Urothelium cell line (cell line): ENCODE results near the gene DNAJC10.
"Not testable (repeated sequence)": the region's sequence is repeated elsewhere in the genome, so short reads cannot be mapped to it uniquely, and the experiment has no call there.

Experiments
- DNase-seq: peaks from one replicate; pipeline ENCODE4 v3.0.0; 2011; ENCODE audit warnings: low spot score, mixed read lengths
- FAIRE-seq: peaks from 2 replicates; lab custom pipeline; 2011; peaks lifted over from hg19 to GRCh38; lab: Jason Lieb, UNC

DNAJC10 gene

DNA sequence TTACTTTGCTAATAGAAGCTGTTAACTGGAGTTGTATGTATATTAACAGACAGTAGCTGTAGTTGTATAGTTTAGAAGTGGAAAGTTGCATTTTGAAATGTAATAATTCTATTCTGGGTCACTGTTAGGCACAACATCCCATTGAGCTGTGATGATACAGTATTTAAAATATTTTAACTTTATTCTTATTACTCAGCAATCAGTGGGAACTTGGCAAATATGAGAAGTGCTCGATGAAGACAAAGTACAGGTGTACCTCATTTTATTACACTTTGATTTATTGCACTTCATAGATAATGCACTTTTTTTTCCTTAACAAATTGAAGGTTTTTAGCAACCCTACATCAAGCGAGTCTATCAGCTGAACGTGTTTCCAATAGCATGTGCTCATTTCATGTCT is 8.6 kb downstream of the DNAJC10 start:
- DNase-seq (no peak), FAIRE-seq (no peak)

DNA sequence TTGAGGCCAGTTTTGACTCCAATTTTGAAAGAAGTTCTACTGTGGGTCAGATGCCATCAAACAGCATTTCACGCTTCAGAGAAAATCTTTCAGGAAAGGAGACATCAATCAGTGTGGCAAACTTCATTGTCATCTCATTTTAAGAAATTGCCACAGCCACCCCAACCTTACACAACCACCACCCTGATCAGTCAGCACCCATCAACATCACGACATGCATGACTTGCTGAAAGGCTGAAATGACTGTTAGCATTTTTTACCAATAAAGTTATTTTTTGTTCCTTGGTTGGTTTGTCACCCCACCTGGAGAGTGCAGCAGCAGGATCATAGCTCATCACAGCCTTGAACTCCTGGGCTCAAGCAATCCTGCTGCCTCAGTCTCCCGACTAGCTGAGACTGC is 10.4 kb downstream of the DNAJC10 start:
- no peak for DNase-seq
- no peak for FAIRE-seq

DNA sequence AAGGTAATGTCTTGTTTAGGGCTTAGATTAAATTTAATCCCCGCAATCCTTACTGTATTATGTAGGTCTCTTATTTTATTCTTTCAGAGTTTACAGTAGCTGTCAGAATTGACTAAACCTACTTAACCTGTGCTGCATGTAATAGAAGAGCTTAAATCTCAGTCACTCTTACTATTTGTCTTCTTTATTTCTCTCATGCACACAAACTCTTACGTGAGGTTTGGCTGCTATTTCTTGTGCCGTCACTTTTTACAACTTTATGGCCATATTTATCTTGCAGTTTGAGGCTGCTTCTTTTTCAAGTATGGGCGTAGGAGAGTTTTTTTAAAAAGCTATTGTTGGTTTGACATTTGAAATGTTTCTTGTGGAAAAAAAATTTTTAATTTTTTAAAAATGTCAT is 12.0 kb downstream of the DNAJC10 start:
- FAIRE-seq = no peak
- no peak for DNase-seq

DNA sequence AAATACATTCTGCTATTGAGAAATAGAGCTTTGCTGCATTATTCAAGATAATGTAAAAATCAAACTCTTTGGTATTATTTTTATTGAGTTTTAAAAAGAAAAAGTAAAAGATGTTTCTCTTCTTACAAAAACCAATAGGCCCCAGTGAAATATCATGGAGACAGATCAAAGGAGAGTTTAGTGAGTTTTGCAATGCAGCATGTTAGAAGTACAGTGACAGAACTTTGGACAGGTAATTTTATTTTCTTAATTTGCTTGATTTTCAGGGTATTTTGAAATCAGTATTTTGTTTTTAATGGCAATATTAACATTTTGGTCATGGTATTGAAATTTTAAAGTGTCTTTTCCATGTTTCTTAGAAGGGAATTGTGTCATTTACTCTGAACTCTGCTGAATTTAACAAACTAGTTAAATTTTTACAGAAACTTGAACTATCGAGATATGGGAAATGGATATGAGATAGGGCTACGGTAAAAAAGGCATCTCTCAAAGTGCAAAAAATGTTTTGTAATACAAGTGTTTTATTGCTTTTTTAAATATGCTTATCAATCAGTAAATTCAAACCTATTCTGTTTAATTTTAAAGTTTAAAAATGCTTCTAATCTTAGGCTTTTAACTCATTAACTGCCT is 13.8 kb downstream of the DNAJC10 start:
- DNase-seq = no peak

DNA sequence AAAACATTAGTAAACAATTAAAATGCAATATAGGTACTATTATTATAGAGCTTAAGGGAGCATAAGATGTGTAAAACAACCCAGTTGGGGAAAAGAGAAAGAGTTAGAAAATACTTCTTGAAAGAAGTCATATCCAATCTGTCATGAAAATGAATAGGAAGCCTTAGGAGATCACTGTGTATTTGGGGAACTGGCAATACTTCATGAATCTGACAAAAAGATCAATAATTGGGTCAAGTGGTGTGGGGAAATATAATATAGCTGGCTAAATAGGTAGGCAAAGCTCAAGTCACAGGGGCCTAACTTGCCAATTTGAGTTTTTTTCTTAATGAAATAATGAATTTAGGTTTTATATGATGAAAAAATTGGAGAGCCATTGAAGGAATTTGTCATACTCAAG is 14.4 kb downstream of the DNAJC10 start:
- FAIRE-seq (no peak), DNase-seq (no peak)

More for the DNA sequence above, 13.8 kb downstream of the DNAJC10 start:
- no peak for FAIRE-seq

DNA sequence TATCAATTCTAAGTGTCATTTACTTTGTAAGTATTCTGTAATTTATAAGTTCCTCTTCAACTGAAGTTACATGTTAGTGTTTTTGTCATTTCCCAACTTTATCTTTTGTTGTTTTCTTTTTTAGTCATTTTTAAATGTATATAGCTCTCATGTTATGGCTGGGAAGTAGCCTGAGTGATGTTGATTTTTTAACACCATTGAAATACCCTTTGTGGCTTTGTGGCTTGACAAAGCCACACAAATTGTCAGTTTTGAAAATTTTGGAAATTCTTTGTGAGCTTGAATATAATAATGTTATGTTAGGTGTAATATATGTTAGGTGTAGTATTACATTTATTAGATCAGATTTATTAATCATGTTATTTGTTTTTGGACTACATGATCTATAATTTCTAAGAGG is 16.7 kb downstream of the DNAJC10 start:
- DNase-seq (no peak), FAIRE-seq (no peak)

DNA sequence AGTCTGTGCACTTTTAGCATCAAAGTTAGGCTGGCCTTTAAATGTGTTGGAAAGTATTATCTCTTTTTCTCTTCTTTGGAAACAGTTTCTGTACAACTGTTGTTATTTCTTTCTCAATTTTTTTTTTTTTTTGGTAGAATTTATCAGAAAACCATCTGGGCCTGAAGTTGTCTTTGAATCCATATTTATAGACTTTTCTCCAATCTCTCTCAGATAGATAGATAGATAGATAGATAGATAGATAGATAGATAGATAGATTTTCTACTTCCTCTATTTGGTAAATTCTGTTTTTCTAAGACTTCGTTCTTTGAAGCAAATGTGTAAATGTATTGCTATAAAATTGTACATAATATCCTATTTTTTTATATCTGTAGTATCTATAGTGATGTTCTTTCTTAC is 17.5 kb downstream of the DNAJC10 start:
- DNase-seq (no peak), FAIRE-seq (no peak)

DNA sequence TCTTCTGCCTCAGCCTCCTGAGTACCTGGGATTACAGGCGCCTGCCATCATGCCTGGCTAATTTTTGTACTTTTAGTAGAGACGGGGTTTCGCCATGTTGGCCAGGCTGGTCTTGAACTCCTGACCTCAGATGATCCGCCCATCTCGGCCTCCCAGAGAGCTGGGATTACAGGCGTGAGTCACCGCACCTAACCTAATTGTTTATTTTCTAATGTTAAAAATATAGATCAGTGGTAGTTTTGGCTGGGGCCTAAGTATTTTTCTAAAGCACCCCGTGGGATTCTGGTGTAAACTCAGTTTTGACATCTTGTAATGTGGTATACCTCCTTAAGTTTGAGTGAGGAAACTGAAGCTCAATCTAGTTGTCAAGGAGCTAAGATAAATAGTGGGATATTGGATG is 20.8 kb downstream of the DNAJC10 start:
- not testable (repeated sequence) for DNase-seq, FAIRE-seq

DNA sequence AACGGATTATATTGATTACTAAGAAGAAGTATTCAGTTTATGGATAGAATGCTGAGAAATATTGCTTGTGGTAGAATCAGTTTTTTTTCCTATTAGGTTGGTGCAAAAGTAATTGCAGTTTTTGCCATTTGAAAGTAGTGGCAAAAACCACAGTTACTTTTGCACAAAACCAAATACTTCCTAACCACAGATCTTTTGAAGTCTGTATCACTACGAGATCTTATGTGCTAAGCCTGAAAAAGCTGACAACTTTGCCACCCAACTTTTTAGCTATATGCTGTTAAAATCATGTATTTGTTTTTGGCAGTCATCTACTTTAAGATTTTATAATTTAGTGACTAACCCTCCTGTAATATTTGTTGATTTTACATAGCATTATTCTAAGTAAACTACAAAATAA is 24.6 kb downstream of the DNAJC10 start:
- FAIRE-seq = no peak
- DNase-seq = no peak

DNA sequence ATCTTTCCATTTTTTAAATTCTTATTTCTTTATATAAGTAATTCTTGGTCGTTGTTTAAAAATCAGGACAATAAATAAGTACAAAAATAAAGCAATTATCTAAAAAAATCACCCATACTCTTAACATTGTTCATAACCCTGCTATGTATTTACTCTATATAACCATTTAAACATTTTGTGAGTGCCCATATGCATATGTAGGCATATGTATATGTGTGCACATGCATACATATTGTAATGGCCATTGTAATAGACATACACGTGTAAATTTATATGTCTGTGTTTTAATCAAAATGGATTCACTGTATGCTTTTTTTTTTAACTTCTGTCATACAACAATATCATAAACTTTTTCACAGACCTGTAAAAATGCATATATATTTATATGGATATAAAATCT is 25.6 kb downstream of the DNAJC10 start:
- no peak for FAIRE-seq
- DNase-seq = no peak

DNA sequence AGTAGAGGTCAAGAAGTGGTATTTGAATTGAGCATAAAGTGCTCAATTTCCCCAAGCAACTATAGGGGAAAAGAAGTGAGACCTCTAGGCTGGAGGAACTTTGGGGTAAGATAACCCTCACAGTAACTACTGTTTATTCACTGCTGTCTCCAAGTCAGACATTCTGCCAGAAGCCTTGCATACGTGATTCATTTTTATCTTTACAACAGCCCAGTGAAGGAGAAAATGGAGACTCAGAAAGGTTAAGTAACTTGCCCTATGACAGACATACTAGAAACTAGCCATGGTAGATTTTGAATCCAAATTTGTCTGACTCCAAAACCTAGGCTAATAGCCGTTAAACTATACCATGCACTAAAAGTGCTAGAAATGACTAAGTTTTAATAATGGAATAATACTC is 28.4 kb downstream of the DNAJC10 start:
- no peak for FAIRE-seq
- DNase-seq = no peak

DNA sequence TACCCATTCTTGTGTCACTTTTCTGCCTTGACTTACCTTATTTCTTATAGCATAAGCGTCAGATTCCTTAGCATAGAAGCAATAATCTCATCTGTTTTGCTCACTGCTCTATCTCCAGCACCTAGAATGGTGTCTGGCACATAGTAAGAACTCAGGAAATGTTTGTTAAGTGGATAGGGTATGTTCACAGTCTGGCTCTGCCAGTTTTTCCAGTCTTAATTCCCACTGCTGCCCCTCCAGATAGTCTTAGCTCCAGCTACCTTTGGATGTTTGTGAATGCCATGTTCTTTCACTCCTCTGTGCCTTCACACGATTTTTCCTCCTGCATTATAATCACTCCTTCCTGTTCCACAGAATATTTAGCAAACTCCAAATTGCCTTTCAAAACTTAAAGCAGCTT is 29.0 kb downstream of the DNAJC10 start:
- DNase-seq (no peak), FAIRE-seq (no peak)

DNA sequence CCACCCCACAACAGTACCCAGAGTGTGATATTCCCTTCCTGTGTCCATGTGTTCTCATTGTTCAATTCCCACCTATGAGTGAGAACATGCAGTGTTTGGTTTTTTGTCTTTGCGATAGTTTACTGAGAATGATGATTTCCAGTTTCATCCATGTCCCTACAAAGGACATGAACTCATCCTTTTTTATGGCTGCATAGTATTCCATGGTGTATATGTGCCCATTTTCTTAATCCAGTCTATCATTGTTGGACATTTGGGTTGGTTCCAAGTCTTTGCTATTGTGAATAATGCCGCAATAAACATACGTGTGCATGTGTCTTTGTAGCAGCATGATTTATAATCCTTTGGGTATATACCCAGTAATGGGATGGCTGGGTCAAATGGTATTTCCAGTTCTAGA is 29.8 kb downstream of the DNAJC10 start:
- FAIRE-seq, DNase-seq: not testable (repeated sequence)

DNA sequence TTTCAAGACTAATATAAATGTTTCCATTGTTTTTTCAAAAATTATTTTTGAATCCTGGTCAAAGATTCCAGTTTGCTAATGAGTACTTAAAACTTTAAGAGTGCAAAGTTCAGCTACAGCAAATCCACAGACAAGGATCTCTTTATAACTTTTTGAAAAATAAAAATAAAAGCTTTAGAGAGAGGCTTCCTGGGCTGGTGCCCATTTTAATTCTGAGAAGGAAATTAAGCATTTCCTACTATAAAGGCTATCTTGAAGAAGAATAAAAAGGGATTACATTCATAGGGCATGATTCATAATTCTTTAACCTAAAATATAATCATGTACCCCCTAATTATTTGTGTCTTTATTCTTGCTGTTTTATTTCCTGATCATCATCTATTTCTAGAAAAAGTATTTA is 38.2 kb downstream of the DNAJC10 start:
- no peak for DNase-seq
- no peak for FAIRE-seq

DNA sequence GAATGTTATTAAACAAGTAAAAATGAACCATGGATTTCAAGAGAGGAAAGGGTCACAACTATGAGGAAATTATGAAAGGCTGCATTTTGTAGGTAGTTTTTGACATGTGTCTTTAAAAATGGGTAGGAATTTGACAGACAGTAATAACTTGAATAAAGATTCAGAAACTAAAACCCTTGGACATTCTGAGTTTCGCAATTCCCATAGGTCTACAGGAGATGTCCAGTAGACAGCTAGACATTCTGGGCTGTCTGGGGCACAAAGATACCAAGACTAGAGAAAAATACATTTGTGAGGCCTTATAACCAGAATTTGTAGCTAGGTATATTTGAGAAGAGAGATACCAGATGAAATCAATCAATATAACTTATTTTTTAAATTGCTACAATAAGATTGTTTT is 42.3 kb downstream of the DNAJC10 start:
- FAIRE-seq (peak; percentile 30), DNase-seq (no peak)

DNA sequence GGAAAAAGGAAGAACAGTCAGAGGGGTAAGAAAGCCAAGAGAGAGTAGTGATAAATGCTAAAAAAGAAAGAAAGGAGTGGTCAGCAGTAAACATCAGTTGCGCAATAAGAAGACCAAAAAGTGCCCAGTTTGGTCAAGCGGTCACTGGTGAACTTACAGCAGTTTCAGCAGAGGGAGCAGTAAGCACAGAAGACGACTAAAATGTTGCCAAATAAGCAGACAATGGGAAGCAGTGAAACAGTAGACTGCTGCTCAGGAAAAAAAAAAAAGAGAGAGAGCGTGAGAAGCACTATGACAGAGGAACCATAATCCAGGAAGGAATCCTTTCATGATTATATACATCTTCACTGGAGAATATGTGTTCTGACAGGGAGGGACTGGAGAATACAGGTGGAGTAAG is 45.8 kb downstream of the DNAJC10 start:
- DNase-seq (no peak), FAIRE-seq (no peak)

DNA sequence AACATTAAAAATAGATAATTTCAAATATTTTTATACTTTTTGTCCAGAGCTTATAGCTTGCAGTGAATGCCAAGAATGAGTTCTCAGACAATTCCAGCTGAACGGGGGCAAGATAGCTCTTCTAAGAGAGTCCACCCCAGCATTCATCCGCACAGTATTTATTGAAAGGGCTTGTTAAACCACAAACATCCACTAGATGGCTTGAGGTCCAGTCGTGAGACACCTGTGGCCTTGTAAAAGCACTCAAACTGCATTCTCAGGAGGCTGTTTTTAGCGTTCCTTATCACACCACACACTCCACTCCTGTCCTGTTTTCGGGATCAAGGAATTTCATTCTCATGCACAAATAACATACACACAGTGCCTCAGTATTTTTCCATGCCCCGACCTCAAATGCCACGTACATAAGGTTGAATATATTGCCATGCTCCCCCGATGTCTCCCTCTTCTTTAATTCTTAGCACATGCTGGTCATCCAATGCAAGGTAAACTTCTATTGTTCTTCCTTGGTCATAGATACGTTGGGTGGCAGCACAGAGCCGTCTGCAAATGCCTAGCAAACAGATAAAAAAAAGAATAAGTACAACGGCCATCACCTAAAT is 47.4 kb downstream of the DNAJC10 start:
- DNase-seq (peak; percentile 32), FAIRE-seq (no peak)

DNA sequence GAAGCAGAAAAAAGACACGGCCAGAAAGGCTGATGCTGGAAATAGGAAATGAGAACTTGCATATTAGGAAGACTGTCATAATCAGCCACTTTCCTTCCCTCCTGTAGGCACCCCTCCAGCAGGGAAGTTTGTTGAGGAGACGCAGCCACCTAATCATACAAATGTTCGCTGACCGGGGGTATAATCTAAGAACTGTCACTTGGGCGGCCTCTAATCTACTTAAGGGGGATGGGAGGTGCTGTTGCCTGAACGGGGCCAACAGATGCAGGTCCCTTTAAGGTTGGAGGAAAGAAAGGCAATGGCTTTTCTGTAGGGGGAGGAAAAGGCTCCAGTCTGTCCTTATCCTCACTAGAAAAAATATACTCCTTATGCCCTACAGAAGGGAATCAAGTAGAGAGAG is 50.6 kb downstream of the DNAJC10 start:
- no peak for DNase-seq
- no peak for FAIRE-seq

DNA sequence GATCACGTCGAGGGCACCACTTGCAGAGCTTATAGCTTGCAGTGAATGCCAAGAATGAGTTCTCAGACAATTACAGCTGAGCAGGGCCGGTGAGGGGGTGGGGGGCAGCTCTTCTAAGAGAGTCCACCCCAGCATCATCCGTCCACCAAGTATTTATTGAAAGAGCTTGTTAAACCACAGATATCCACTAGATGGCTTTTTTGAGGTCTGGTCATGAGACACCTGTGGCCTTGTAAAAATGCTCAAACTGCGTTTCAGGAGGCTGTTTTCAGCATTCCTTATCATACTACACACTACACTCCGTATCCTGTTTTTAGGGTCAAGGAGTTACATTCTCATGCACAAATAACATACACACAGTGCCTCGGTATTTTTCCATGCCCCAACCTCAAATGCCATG is 51.5 kb downstream of the DNAJC10 start:
- DNase-seq (peak; percentile 42), FAIRE-seq (no peak)

DNA sequence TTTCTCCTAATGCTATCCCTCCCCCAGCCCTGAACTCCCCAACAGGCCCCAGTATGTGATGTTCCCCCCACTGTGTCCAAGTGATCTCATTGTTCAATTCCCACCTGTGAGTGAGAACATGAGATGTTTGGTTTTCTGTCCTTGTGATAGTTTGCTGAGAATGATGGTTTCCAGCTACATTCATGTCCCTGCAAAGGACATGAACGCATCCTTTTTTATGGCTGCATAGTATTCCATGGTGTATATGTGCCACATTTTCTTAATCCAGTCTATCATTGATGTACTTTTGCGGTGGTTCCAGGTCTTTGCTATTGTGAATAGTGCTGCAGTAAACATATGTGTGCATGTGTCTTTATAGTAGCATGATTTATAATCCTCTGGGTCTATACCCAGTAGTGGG is 52.9 kb downstream of the DNAJC10 start:
- FAIRE-seq, DNase-seq: not testable (repeated sequence)

DNA sequence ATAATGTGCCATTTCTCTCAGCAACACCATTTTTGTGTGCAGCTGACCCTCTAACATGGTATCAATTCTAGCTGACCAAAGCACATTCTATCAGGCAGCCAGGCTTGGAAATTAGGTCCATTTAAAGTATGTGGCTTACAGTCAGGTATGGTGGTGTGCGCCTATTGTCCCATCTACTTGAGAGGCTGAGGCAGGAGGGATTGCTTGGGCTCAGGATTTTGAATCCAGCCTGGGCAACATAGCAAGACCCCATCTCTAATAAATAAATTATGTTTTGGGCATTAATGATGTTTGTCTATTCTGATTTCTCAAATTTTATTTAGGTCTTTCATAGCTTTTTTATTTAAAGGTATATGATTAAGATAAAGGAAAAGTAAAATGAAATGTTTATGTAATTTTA is 63.3 kb downstream of the DNAJC10 start:
- no peak for FAIRE-seq
- no peak for DNase-seq

DNA sequence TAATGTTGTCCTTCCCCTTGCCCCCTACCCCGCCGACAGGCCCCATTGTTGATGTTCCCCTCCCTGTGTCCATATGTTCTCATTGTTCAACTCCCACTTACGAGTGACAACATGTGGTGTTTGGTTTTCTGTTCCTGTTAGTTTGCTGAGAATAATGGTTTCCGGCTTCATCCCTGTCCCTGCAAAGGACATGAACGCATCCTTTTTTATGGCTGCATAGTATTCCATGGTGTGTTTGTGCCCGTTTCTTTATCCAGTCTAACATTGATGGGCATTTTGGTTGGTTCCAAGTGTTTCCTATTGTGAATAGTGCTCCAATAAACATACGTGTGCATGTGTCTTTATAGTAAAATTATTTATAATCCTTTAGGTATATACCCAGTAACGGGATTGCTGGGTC is 65.0 kb downstream of the DNAJC10 start:
- not testable (repeated sequence) for DNase-seq
- peak; percentile 71 for FAIRE-seq

DNA sequence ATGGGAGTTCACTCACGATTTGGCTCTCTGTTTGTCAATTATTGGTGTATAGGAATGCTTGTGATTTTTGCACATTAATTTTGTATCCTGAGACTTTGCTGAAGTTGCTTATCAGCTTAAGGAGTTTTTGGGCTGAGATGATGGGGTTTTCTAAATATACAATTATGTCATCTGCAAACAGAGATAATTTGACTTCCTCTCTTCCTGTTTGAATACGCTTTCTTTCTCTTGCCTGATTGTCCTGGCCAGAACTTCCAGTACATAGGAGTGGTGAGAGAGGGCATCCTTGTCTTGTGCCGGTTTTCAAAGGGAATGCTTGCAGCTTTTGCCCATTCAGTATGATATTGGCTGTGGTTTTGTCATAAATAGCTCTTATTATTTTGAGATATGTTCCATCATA is 66.6 kb downstream of the DNAJC10 start:
- DNase-seq, FAIRE-seq: not testable (repeated sequence)
